HG03571 (cell line): ENCODE data around the gene TGFB2.

Source experiments
- ATAC-seq: cut with Tn5 transposase; IDR thresholded peaks from one replicate; pipeline ENCODE4 v1.9.1; 2021; ENCODE audit not compliant: unreplicated experiment

Gene TGFB2

DNA sequence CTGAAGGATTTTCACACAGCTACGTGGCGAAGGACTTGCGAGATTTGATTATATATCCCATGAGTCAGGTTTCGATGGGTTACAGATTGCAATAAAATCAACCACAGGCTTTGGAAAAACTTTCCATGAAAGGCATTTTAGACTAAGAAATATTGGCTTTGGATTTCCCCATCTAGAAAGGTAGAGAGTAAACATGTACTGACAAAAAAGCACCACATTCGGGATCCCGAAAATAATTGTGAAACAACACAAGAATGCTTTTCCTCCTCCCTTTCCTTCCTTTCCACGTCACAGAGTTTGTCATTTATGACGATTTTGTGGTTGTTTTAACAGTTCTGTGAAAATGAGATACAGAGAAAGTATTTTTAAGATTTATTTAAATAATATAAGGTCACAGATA, 38.5 kb downstream of the TGFB2 start:
- no peak for ATAC-seq

DNA sequence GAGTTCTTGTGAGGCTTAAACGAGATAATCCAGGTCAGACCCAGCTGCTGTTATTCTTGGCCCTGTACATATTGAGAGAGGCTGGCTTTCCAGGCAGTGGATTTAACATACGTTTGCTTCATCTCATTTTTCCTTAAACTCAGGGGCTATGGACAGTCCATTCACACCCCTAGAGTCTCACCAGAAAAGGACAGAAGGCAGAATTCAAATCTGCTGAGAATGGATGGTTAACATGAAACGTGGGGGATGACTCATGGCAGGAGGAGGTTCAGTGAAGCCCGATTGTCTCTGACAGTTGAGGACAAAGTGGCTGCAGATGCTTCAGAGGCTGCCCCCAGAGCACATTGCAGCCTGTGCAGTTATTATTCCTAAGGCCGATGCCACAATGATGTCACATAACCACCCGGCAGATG, 39.5 kb downstream of the TGFB2 start:
- no peak for ATAC-seq

GRCh38 chr1:218388591-218388990, 43.5 kb downstream of the TGFB2 start:
- no peak for ATAC-seq

DNA sequence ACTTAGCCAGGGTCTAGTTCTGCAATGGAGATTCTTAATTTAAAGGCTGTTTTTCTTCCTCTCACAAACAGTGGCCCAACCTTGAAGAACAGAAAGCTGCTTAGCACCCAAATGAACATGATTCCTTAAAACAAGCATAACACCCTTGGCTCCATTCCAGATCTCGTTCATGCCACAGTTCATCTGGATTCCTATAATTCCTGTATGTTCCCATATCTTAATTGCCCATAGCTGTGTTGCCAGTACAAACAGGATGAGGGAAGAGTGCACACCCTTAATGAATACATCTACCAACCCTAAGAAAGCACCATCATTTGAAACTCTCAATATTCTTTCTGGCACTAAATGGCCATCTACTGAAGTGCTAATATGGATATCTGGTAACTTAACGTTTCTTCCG, 45.5 kb downstream of the TGFB2 start:
- ATAC-seq: no peak

DNA sequence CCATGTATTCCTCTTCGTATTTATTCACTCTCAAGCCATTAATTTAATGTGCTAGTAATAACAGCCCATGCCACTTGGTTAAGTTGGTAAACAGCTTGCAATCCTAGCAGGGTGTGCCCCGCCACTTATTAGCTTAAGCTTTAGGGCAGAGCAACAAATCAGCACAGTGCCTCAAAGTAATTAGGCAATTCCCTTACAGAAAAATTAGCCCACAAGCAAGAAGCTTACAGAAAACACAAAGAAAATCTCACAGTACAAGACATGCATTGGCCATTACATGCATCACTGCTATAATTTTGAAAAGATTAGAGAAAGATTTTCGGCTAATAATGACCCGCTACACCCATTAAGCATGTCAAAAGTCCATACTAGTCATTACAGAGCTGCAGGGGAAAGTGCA, 47.6 kb downstream of the TGFB2 start:
- ATAC-seq: no peak

DNA sequence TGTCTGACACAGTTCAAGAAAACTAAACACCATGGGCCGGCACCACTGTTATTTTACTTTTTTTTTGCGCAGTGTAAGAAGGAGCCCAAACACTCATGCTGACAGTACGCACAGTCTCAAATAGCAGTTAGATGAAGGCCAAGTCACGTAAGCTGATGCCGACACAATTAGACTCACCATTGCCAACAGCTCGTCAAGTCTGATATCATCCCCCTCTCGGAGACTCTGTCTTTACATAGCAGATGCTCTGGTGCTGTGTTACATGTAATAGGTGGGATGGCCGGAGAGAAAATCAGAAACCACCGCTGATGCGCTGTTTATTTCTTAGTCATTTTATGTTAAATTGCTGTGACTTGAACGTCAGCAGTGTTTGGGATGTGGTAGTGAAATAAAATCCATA, 49.3 kb downstream of the TGFB2 start:
- ATAC-seq: no peak

- ATAC-seq: no peak
Measured at GRCh38 chr1:218394989-218395388, 49.9 kb downstream of the TGFB2 start.

- no peak for ATAC-seq
Measured at GRCh38 chr1:218395916-218396315, 50.8 kb downstream of the TGFB2 start.

DNA sequence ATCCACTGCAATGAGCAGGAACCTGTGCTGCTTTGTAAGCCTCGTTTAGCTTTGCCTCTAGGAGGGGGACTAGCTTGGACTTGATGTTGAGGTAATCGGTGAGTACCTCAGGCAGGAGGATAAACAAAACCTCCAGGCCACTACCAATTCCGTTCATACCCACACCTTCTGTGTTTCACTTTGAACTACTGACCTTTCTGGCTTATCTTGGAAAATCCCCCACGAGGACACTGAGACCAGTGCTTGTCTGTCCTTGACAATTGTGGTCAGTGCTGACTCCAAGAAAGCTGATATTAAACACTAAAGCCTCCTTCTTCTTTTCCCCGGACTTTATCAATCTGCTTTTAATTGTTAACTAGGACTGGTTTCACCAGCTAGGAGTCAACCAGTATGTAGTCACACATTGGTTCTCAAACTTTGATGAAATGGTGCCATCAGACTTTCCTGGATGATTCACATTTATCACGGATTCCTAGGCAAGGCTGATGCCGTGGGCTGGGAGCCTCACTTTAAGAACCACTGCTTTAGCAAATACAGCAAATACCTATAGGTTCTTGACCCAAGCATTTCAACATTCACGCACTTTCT, 52.7 kb downstream of the TGFB2 start:
- ATAC-seq: no peak

GRCh38 chr1:218400624-218401023, 55.5 kb downstream of the TGFB2 start:
- ATAC-seq: no peak

- no peak for ATAC-seq
Measured at GRCh38 chr1:218401441-218401997, 56.4 kb downstream of the TGFB2 start.

DNA sequence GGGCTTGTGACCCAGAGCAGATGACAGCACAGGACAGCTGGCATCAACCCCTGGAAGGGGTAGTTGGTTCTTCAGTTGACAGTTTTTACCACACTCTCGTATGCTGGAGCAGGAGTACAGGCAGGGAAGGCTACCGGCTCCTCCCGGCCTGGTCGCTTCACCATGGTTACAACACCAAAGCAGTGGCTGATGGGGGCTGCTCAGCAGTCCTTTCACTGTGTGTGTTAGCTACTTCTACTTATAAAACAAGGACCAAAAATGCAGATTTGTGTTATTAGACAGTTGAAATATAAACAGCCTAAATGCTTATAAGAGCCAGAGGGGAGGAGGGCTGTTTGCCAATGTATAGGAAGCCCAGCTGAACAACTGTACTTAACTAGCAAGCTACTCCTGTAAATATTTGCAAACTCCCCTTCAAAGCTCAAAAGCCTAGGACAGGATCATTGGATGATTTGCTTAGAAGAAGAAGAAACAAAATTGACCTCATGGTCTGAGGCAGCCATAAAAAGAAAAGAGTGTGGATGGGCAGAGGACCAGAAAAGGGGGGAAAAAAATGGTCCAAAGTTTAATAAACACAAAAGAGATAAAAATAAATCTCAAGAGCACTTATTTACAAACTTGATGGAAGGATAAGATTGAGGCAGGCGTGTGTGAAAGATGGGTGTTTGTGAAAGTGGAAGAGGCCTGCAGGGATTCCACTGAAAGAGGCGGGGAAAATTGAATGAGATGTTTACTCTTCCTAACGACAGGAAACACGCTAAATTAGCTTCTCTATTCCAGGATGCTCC, 57.1 kb downstream of the TGFB2 start:
- no peak for ATAC-seq

- ATAC-seq: no peak
Measured at GRCh38 chr1:218402786-218403120, 57.6 kb downstream of the TGFB2 start.

DNA sequence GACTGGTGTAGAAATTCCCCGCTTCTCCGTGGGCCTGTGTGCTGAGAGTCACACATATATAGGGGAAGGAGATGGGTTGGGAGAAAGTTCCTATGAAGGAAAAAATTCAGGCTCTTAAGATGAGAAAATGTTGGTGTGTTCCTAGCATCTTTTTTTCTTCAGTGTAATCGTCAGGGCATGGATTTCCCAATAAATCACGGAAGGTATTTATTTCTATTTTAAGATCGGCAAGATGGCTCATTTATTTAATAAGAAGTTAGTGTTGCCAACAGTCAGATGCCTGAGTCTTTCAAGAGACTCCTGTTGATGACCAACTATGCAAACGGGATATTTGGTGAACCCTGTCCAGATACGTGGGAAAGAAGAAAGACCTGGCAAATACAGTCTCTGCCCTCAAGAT, 58.2 kb downstream of the TGFB2 start:
- no peak for ATAC-seq

- no peak for ATAC-seq
Measured at GRCh38 chr1:218407630-218408029, 62.5 kb downstream of the TGFB2 start.

DNA sequence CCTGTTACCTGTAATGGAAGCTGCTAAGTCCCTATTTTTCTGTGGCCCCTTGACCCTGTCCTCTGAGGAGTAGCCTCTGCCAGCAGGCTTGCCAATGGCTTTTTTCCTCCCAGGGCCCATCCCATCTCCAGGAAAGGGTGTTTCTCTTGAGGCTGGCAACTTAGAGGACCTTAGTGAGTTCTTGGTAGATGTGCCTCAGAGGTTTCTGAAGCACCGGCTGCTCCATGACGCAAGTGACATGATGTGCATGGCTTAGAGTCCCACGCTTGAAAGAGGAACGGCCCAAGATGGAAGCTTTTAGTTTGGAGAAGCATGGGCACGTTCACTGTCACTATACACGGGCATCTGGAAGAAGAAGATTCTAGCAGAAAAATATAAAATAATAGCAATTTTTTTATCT, 63.0 kb downstream of the TGFB2 start:
- ATAC-seq: no peak

- no peak for ATAC-seq
Measured at GRCh38 chr1:218408942-218409341, 63.8 kb downstream of the TGFB2 start.

DNA sequence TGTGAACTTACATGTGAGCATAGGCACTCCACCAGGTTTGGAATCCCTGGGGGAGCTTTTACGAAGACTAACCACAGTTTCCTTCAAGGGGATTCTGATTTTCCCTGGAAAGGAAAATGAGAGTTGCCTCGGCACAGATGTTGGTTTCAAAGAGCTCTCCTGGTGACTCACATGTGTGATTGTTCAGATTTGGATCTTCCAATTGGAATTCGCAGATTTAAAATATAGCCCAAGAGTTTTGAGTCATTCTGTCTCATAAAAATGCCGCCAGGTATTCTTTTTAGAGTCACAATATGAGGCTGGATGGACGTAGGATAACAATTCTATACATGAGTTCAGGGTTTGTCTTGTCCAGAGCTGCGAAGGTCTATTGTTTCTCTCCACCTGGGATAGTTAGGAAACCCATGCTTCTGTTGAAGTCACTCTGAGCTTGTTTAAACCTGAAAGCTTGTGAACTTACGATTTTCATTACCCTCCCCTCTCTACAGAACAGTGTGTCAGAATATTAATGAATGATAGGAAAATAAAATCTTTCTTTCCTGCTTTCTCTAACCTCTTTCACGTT, 64.9 kb downstream of the TGFB2 start:
- no peak for ATAC-seq

DNA sequence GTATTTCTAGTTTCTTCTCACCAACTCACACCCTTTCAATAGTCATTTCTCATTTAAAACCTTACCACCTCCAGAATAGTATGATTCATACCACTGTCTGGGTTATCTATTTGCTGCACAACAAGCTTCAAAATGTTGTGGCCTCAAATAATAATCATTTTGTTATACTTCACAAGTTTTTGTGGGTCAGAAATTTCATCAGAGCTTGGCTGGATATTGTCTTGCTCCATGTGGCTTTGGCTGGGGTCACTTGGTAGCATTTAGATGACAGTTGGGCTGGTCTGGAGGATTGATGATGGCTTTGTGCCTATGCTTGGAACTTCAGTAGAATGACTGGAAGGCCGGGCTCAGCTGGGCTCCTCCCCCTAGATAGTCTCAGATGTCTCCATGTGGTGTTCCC, 66.0 kb downstream of the TGFB2 start:
- no peak for ATAC-seq

- ATAC-seq: no peak
Measured at GRCh38 chr1:218412171-218412570, 67.0 kb downstream of the TGFB2 start.

DNA sequence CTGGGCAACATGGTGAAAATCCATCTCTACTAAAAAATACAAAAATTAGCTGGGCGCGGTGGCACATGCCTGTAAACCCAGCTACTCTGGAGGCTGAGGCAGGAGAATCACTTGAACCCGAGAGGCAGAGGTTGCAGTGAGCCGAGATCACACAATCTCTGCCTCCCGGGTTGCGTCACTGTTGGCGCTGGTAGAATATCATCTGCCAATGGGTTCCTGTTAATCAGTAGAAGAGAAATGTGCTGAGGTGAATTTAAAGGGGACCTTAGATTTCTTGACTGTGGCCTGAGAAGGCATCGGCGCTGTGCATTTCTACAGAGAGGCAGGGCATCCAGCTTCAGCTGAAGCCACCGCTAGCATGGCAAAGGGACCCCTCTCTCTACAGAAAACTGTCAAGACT, 68.0 kb downstream of the TGFB2 start:
- ATAC-seq: no peak

DNA sequence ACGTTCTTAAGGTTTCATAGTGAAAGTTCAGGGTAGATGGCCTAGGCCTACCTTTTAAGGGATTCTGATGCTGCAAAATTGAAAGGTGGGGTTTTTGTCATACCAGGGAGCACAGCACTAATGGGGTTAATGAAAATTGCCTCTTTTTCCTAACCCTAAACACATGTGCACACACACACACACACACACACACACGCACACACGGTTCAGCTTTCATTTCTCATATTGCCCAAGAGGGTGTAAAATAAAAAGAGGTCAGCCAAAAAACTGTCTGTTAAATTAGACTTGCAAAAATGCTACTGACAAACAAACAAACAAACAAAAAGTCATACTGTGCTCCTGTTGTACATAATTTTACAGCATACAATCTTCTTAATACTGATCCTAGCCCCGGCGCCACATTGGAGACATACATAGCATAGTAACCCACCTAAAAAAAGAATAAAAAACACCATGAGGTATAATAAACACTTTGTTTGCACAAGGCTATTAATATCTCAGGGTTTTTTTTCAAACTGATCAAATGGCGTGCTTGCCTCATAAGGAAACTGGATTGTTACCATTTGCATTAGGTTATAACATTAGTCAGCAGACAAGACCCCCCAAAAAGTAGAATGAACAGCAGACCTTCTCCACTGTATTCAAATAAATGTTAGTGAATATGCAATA, 69.1 kb downstream of the TGFB2 start:
- ATAC-seq: no peak
